ENCODE data around the gene SDC4. TPM values are rescaled to one million over a fixed set of nuclear protein-coding genes. Genes with fewer than 3 reads are reported as not detected.

SDC4 gene
- total and polyA plus RNA-seq, 9 of the 15 experiments (the other 6 are each of a cell fraction or from before 2014, with no cell fraction given), result 2.1 to 10.7 (median 6.3) TPM

DNA sequence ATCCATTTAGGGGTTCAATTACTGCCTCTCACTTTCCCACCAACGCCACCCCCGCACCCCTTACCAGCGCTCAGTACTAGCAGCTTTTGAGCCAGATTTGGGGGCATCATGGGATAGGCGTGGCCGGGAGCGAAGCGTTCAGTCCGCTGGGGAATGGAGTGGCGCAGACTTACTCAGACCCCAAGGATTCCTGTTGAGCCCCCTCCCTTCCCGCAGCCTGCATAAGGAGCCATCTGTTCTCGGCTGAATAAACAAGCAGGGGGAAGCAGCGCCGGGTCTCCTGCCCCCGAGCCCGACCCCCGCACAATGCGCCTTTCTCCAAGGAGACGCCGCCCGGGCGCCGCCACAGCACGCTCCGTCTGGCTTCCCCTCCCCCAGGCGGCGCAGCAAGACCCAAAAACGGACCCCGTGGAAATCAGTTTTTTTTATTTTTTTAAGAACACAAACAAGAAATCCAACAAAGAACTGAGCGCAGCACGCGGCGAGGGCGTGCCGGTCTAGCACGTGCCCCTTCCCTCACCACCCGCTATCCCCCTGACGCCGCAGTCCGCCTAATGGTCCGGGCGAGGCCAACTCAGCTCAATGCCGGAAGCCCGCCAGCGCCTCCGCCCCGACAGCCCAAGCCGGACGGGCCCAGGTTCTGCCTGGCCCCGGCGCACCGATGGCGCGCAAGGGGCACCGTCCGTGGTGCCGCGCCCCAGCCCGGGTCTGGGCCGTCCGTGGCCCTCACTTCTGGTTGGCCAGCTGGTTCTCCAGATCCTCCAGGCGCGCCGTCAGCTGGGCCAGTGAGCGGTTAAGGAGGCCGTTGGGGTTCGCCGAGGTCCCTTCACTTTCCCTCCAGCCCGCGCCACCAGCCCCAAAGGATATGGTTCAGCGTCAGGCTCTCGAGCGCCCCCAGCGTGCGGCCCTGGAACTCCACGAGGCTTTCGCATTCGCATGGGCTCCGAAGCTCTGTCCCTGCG is 54.9 kb downstream of the SDC4 start (continued):
- TF ChIP-seq, protein P1, sequence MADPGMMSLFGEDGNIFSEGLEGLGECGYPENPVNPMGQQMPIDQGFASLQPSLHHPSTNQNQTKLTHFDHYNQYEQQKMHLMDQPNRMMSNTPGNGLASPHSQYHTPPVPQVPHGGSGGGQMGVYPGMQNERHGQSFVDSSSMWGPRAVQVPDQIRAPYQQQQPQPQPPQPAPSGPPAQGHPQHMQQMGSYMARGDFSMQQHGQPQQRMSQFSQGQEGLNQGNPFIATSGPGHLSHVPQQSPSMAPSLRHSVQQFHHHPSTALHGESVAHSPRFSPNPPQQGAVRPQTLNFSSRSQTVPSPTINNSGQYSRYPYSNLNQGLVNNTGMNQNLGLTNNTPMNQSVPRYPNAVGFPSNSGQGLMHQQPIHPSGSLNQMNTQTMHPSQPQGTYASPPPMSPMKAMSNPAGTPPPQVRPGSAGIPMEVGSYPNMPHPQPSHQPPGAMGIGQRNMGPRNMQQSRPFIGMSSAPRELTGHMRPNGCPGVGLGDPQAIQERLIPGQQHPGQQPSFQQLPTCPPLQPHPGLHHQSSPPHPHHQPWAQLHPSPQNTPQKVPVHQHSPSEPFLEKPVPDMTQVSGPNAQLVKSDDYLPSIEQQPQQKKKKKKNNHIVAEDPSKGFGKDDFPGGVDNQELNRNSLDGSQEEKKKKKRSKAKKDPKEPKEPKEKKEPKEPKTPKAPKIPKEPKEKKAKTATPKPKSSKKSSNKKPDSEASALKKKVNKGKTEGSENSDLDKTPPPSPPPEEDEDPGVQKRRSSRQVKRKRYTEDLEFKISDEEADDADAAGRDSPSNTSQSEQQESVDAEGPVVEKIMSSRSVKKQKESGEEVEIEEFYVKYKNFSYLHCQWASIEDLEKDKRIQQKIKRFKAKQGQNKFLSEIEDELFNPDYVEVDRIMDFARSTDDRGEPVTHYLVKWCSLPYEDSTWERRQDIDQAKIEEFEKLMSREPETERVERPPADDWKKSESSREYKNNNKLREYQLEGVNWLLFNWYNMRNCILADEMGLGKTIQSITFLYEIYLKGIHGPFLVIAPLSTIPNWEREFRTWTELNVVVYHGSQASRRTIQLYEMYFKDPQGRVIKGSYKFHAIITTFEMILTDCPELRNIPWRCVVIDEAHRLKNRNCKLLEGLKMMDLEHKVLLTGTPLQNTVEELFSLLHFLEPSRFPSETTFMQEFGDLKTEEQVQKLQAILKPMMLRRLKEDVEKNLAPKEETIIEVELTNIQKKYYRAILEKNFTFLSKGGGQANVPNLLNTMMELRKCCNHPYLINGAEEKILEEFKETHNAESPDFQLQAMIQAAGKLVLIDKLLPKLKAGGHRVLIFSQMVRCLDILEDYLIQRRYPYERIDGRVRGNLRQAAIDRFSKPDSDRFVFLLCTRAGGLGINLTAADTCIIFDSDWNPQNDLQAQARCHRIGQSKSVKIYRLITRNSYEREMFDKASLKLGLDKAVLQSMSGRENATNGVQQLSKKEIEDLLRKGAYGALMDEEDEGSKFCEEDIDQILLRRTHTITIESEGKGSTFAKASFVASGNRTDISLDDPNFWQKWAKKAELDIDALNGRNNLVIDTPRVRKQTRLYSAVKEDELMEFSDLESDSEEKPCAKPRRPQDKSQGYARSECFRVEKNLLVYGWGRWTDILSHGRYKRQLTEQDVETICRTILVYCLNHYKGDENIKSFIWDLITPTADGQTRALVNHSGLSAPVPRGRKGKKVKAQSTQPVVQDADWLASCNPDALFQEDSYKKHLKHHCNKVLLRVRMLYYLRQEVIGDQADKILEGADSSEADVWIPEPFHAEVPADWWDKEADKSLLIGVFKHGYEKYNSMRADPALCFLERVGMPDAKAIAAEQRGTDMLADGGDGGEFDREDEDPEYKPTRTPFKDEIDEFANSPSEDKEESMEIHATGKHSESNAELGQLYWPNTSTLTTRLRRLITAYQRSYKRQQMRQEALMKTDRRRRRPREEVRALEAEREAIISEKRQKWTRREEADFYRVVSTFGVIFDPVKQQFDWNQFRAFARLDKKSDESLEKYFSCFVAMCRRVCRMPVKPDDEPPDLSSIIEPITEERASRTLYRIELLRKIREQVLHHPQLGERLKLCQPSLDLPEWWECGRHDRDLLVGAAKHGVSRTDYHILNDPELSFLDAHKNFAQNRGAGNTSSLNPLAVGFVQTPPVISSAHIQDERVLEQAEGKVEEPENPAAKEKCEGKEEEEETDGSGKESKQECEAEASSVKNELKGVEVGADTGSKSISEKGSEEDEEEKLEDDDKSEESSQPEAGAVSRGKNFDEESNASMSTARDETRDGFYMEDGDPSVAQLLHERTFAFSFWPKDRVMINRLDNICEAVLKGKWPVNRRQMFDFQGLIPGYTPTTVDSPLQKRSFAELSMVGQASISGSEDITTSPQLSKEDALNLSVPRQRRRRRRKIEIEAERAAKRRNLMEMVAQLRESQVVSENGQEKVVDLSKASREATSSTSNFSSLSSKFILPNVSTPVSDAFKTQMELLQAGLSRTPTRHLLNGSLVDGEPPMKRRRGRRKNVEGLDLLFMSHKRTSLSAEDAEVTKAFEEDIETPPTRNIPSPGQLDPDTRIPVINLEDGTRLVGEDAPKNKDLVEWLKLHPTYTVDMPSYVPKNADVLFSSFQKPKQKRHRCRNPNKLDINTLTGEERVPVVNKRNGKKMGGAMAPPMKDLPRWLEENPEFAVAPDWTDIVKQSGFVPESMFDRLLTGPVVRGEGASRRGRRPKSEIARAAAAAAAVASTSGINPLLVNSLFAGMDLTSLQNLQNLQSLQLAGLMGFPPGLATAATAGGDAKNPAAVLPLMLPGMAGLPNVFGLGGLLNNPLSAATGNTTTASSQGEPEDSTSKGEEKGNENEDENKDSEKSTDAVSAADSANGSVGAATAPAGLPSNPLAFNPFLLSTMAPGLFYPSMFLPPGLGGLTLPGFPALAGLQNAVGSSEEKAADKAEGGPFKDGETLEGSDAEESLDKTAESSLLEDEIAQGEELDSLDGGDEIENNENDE (IDR thresholded peaks at IDR 0.05; ENCODE audit: low read depth, low read length), result no peak
- TF ChIP-seq MTA1 (IDR thresholded peaks at IDR 0.05; ENCODE audit: borderline replicate concordance), result no peak
- TF ChIP-seq TAF1 (IDR thresholded peaks at IDR 0.05; ENCODE audit: control insufficient read depth, extremely low read depth, insufficient read depth, low read length, severe bottlenecking), result peak; percentile 29
- TF ChIP-seq, protein P2, sequence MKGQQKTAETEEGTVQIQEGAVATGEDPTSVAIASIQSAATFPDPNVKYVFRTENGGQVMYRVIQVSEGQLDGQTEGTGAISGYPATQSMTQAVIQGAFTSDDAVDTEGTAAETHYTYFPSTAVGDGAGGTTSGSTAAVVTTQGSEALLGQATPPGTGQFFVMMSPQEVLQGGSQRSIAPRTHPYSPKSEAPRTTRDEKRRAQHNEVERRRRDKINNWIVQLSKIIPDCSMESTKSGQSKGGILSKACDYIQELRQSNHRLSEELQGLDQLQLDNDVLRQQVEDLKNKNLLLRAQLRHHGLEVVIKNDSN (CRISPR knock-in tag; IDR thresholded peaks at IDR 0.05), result no peak
- no peak for TF ChIP-seq KDM4B (IDR thresholded peaks at IDR 0.05; ENCODE audit: borderline replicate concordance in 2 of 2, low read depth in 1 of 2)
- TF ChIP-seq, protein P3, sequence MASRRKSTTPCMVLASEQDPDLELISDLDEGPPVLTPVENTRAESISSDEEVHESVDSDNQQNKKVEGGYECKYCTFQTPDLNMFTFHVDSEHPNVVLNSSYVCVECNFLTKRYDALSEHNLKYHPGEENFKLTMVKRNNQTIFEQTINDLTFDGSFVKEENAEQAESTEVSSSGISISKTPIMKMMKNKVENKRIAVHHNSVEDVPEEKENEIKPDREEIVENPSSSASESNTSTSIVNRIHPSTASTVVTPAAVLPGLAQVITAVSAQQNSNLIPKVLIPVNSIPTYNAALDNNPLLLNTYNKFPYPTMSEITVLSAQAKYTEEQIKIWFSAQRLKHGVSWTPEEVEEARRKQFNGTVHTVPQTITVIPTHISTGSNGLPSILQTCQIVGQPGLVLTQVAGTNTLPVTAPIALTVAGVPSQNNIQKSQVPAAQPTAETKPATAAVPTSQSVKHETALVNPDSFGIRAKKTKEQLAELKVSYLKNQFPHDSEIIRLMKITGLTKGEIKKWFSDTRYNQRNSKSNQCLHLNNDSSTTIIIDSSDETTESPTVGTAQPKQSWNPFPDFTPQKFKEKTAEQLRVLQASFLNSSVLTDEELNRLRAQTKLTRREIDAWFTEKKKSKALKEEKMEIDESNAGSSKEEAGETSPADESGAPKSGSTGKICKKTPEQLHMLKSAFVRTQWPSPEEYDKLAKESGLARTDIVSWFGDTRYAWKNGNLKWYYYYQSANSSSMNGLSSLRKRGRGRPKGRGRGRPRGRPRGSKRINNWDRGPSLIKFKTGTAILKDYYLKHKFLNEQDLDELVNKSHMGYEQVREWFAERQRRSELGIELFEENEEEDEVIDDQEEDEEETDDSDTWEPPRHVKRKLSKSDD (conservative IDR thresholded peaks at IDR 0.05; ENCODE audit: low read length), result no peak
- 0 out of 2 replicates have a peak, but pooled peaks have one; percentile 12 for TF ChIP-seq SAFB (IDR thresholded peaks at IDR 0.05; ENCODE audit: borderline replicate concordance, low read depth, low read length)
- TF ChIP-seq HMGN3 (IDR thresholded peaks at IDR 0.05; ENCODE audit: borderline replicate concordance, extremely low read depth, insufficient read length, low read depth, low read length), result peak; percentile 43
- no peak for TF ChIP-seq ZNF224 (CRISPR knock-in tag; IDR thresholded peaks at IDR 0.05)
- no peak for TF ChIP-seq ZNF316 (IDR thresholded peaks at IDR 0.05)
- no peak for TF ChIP-seq SMARCB1 (IDR thresholded peaks at IDR 0.05; ENCODE audit: insufficient read length, low read depth)

Measured in K562 (cell line).